K562 (cell line): Measurements from ENCODE around the gene EIPR1. TPM values are rescaled to one million over a fixed set of nuclear protein-coding genes. Genes with fewer than 3 reads are reported as not detected.

Experiments
- ATAC-seq: fragments of 200-7000 bp; cut with Tn5 transposase; 3 replicates; pipeline ENCODE4 v1.9.1; 2020; ENCODE audit warnings: moderate library complexity
- BruUV-seq: library from RNA; stranded (reverse); fragments of 400-500 nt; replicated peaks from 2 replicates; lab custom pipeline; 2021; lab: Mats Ljungman, UMichigan
- CTCF ChIA-PET: fragments of 300-600 bp; formaldehyde crosslinking; extraction: SDS; loops from one replicate; lab custom pipeline; 2021; ENCODE audit warnings: low intra/inter-chr PET ratio; lab: Yijun Ruan, JAX
- POLR2A ChIA-PET: fragments of 300-600, 350-650 bp; sonication (Branson Sonifier 250); formaldehyde crosslinking; extraction: SDS; loops from one replicate; lab custom pipeline; 2021; ENCODE audit warnings: antibody characterized with exemption, inconsistent platforms; lab: Yijun Ruan, JAX
- DNase-seq, 4 experiments: peaks; one replicate each; pipeline versions ENCODE4 v3.0.0 to v3.0.0-alpha.2; 2011 to 2018; ENCODE audit warnings: low spot score in 3 of 4, mixed read lengths in 3 of 4; ENCODE audit errors: extremely low read depth in 1 of 4
- FAIRE-seq: peaks from 2 replicates; lab custom pipeline; 2011; peaks lifted over from hg19 to GRCh38; lab: Jason Lieb, UNC
- H2AFZ ChIP-seq: 2 replicates; pipeline ENCODE4 v1.6.0; 2011; ENCODE audit warnings: low read depth, low read length, control low read depth, inconsistent platforms
- H3K27ac ChIP-seq: fragments of 200-600 bp; 3 replicates; pipeline ENCODE4 v1.8.0; 2011; ENCODE audit warnings: low read depth, mild to moderate bottlenecking, control low read depth, inconsistent platforms, low read length, moderate library complexity, mixed read lengths; ENCODE audit errors: extremely low read depth
- H3K27me3 ChIP-seq, 2 experiments: fragments of 300-600 bp in 1 of 2; 2 replicates in 1 of 2; 3 replicates in 1 of 2; pipeline versions ENCODE4 v1.6.0 to v1.8.0; 2011; ENCODE audit warnings: inconsistent platforms in 2 of 2, low read length in 2 of 2, mild to moderate bottlenecking in 1 of 2, mixed read lengths in 1 of 2, moderate library complexity in 1 of 2; ENCODE audit not compliant: control insufficient read depth in 2 of 2, insufficient read depth in 2 of 2
- H3K36me3 ChIP-seq: fragments of 300-600 bp; 3 replicates; pipeline ENCODE4 v1.8.0; 2011; ENCODE audit warnings: mild to moderate bottlenecking, low read length, inconsistent platforms; ENCODE audit not compliant: control insufficient read depth, insufficient read depth
- H3K4me1 ChIP-seq, 2 experiments: fragments of 200-600 bp in 1 of 2; replicated peaks in 1 of 2; 2 replicates in 1 of 2; 3 replicates in 1 of 2; pipeline versions ENCODE4 v1.5.1 to v1.8.0; 2011; ENCODE audit warnings: inconsistent platforms in 2 of 2, low read length in 2 of 2, mild to moderate bottlenecking in 1 of 2, mixed read lengths in 1 of 2, moderate library complexity in 1 of 2; ENCODE audit not compliant: control insufficient read depth in 2 of 2, insufficient read depth in 2 of 2
- H3K4me2 ChIP-seq: 2 replicates; pipeline ENCODE4 v1.6.1; 2011; ENCODE audit warnings: low read length, control low read depth, inconsistent platforms, mixed read lengths; ENCODE audit not compliant: insufficient read depth
- H3K4me3 ChIP-seq: fragments of 200-600 bp; sonication (generic), shearing (Covaris generic); 2 replicates; pipeline ENCODE4 v1.5.1; 2016; ENCODE audit warnings: control low read depth, inconsistent platforms
- H3K79me2 ChIP-seq: fragments of 200-600 bp; 3 replicates; pipeline ENCODE4 v1.8.0; 2011; ENCODE audit warnings: low read length, inconsistent platforms; ENCODE audit not compliant: control insufficient read depth, insufficient read depth
- H3K9ac ChIP-seq, 2 experiments: 2 replicates each; pipeline versions ENCODE4 v1.6.0 to v1.6.1; 2011; ENCODE audit warnings: low read depth in 2 of 2, low read length in 2 of 2, control low read depth in 1 of 2, inconsistent platforms in 1 of 2, mild to moderate bottlenecking in 1 of 2, mixed read lengths in 1 of 2; ENCODE audit not compliant: insufficient read depth in 1 of 2
- H3K9me1 ChIP-seq: one replicate; pipeline ENCODE4 v1.6.0; 2011; ENCODE audit warnings: inconsistent platforms, mild to moderate bottlenecking, low read length, moderate library complexity; ENCODE audit not compliant: control insufficient read depth, insufficient read depth
- H3K9me3 ChIP-seq: replicated peaks from 2 replicates; pipeline ENCODE4 v1.5.1; 2011; ENCODE audit warnings: low read depth, low read length, inconsistent platforms; ENCODE audit not compliant: control insufficient read depth, insufficient read depth
- H4K20me1 ChIP-seq: replicated peaks from 2 replicates; pipeline ENCODE4 v1.6.1; 2011; ENCODE audit warnings: low read length, inconsistent platforms, mixed read lengths; ENCODE audit not compliant: control insufficient read depth, insufficient read depth
- ARID2 ChIP-seq: fragments of 450-650 bp; IDR thresholded peaks from 2 replicates; pipeline ENCODE4 v1.6.1; 2017; ENCODE audit warnings: antibody characterized with exemption, mild to moderate bottlenecking
- ARNT ChIP-seq, 2 experiments: fragments of 450-650 bp; IDR thresholded peaks; 2 replicates each; pipeline ENCODE4 v1.6.1; 2016; ENCODE audit warnings: mild to moderate bottlenecking in 1 of 2
- FOXJ3 ChIP-seq: sonication (generic); formaldehyde crosslinking; IDR thresholded peaks from 2 replicates; pipeline ENCODE4 v1.4.0; 2020; ENCODE audit warnings: mild to moderate bottlenecking, missing genetic modification reagents
- GABPA ChIP-seq: fragments of 200-800 bp; sonication (Bioruptor generic); conservative IDR thresholded peaks from 2 replicates; pipeline ENCODE4 v1.6.1; 2016; ENCODE audit warnings: low read depth, missing genetic modification characterization, missing compliant biosample characterization
- GATAD2A ChIP-seq: fragments of 450-650 bp; IDR thresholded peaks from 2 replicates; pipeline ENCODE4 v1.6.1; 2017
- GTF2E2 ChIP-seq: fragments of 200-800 bp; sonication (Bioruptor generic); IDR thresholded peaks from 2 replicates; pipeline ENCODE4 v1.6.1; 2016; ENCODE audit warnings: missing genetic modification characterization, missing compliant biosample characterization
- HNRNPK ChIP-seq: fragments of 200-400 bp; formaldehyde crosslinking; IDR thresholded peaks from one replicate; pipeline ENCODE4 v1.6.1; 2018; ENCODE audit warnings: mild to moderate bottlenecking, low read depth, low read length; ENCODE audit not compliant: poor library complexity, severe bottlenecking
- HOXB6 ChIP-seq: fragments of 250-450 bp; sonication (Bioruptor Pico); IDR thresholded peaks from 2 replicates; pipeline ENCODE4 v1.5.1; 2022; ENCODE audit warnings: mild to moderate bottlenecking, borderline replicate concordance
- IRF2 ChIP-seq: sonication (generic); formaldehyde crosslinking; IDR thresholded peaks from 2 replicates; pipeline ENCODE4 v1.8.1; 2022; ENCODE audit warnings: mild to moderate bottlenecking, missing genetic modification reagents
- MTF1 ChIP-seq: fragments of 250-450 bp; sonication (Bioruptor Pico); IDR thresholded peaks from 2 replicates; pipeline ENCODE4 v1.9.0; 2021; ENCODE audit warnings: moderate library complexity, mild to moderate bottlenecking, inconsistent platforms, borderline replicate concordance
- PRPF4 ChIP-seq: fragments of 200-400 bp; formaldehyde crosslinking; IDR thresholded peaks from one replicate; pipeline ENCODE4 v1.6.1; 2017; ENCODE audit warnings: low read length, low read depth, mild to moderate bottlenecking; ENCODE audit not compliant: insufficient read depth, poor library complexity, severe bottlenecking
- PURB ChIP-seq: sonication (generic); formaldehyde crosslinking; IDR thresholded peaks from 2 replicates; pipeline ENCODE4 v1.9.0; 2021; ENCODE audit warnings: low read depth, mild to moderate bottlenecking, missing genetic modification reagents
- SNIP1 ChIP-seq: fragments of 450-650 bp; IDR thresholded peaks from 2 replicates; pipeline ENCODE4 v1.7.1; 2017; ENCODE audit warnings: low read depth, mild to moderate bottlenecking
- SRSF3 ChIP-seq: fragments of 200-400 bp; formaldehyde crosslinking; IDR thresholded peaks from 2 replicates; pipeline ENCODE4 v1.6.1; 2016; ENCODE audit warnings: mild to moderate bottlenecking, low read length, moderate library complexity; ENCODE audit not compliant: insufficient read depth
- WHSC1 ChIP-seq: IDR thresholded peaks from one replicate; pipeline ENCODE4 v1.6.1; 2012; ENCODE audit warnings: low read length, control low read depth, inconsistent platforms
- ZNF316 ChIP-seq: fragments of 450-650 bp; IDR thresholded peaks from 2 replicates; pipeline ENCODE4 v1.6.1; 2016
- ZNF717 ChIP-seq: fragments of 250-450 bp; sonication (Bioruptor Pico); IDR thresholded peaks from 2 replicates; pipeline ENCODE4 v1.5.0; 2021
- ZSCAN32 ChIP-seq: fragments of 450-650 bp; formaldehyde crosslinking; IDR thresholded peaks from 2 replicates; pipeline ENCODE4 v1.4.0; 2020; ENCODE audit warnings: mild to moderate bottlenecking, moderate library complexity
- WGBS: fragments of 100-300 bp; shearing (Covaris generic); methylation state at CpG from one replicate; pipeline ENCODE4 v1.1.6; 2016; ENCODE audit warnings: low coverage, mixed read lengths; ENCODE audit not compliant: insufficient coverage; ENCODE audit errors: missing lambda C conversion rate; 5-methylcytosine and 5-hydroxymethylcytosine counted together
- in situ Hi-C: fragments of 300-500 bp; cut with MboI; formaldehyde crosslinking; loops from 4 replicates; pipeline ENCODE4 v1.15.0; 2018; ENCODE audit warnings: inconsistent platforms, mixed read lengths
- intact Hi-C: fragments of 100-400 bp; cut with micrococcal nuclease; formaldehyde crosslinking; loops from 2 replicates; pipeline ENCODE4 v1.14.2; 2022
- polyA plus RNA-seq, 8 experiments: library from polyadenylated mRNA; depleted of rRNA in 4 of 8; stranded (reverse) in 5 of 8; unstranded in 3 of 8; fragments of >200 nt; fragmentation: Nextera tagmentation in 2 of 8; fragmentation: Illumina TruSeq in 1 of 8; extraction: Ambion mirVana in 2 of 8; extraction: Trizol in 1 of 8; gene quantifications; 2 replicates each; pipeline versions ENCODE4 v1.2.1 to v1.2.3, GENCODE V29; 2011 to 2014; ENCODE audit warnings: inconsistent platforms in 1 of 8, missing spikeins in 1 of 8
- total RNA-seq, 7 experiments: library from RNA; depleted of rRNA in 6 of 7; stranded (reverse); fragments of >200 nt in 6 of 7; fragmentation: Illumina TruSeq in 2 of 7; extraction: Trizol in 2 of 7; gene quantifications; 2 replicates each; pipeline versions ENCODE4 v1.2.1 to v1.2.3, GENCODE V29; 2011 to 2021; ENCODE audit warnings: low replicate concordance in 1 of 7

The EIPR1 gene
- total and polyA plus RNA-seq, 9 of the 15 experiments (the other 6 are each of a cell fraction or from before 2014, with no cell fraction given), result 19.9 to 54.4 (median 35.9) TPM

DNA sequence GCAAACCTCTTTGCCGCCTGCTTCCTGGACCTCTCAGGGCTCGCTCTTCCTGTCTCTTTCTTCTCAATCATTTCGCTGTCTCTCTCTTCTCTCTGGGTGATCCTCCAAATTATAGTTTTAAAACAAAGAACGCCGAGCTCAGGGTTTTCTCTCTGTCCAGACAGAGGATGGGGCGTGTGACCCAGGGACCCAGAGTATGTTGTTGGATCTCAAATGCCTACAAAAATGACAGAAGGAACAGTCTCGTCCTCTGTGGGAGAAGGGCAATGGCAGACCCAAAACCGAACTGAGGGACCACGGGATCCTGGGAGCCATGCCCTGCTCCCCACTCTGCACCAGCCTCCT lies 88.5 kb downstream of the EIPR1 start:
- CTCF ChIA-PET, result no interaction called here
- 91% methylated on average over 8 of the region's 9 CpGs for WGBS
- H4K20me1 ChIP-seq, result 0 out of 2 replicates have a peak, but pooled peaks cover 4% of the 10 kb centered on the region
- BruUV-seq, result no TSS peak
- H3K4me3 ChIP-seq, result no peak overlapping the region
- H3K4me1 ChIP-seq, result no peaks in the 10 kb centered on the region; a peak in 2 of 5 replicates
- H3K79me2 ChIP-seq, result 0 out of 3 replicates have a peak, but pooled peaks cover 2% of the 10 kb centered on the region
- DNase-seq, result no peak
- H3K9me3 ChIP-seq, result peaks cover 1% of the 10 kb centered on the region
- TF ChIP-seq GATAD2A, result no peak
- TF ChIP-seq HNRNPK, result no peak
- TF ChIP-seq ZNF717, result no peak
- no peak for TF ChIP-seq ZSCAN32 (CRISPR knock-in tag)
- TF ChIP-seq IRF2 (CRISPR knock-in tag), result no peak
- TF ChIP-seq ARID2, result no peak
- no peak for TF ChIP-seq SNIP1
- TF ChIP-seq PRPF4, result no peak
- no peak for TF ChIP-seq GTF2E2 (tag)
- TF ChIP-seq HOXB6 (CRISPR knock-in tag), result no peak
- TF ChIP-seq ARNT (IDR thresholded peaks at IDR 0.05), result no peak
- no peak for TF ChIP-seq GABPA (tag)
- no peak for TF ChIP-seq FOXJ3
- no peak for TF ChIP-seq MTF1 (CRISPR knock-in tag)
- TF ChIP-seq WHSC1, result no peak
- no peak for TF ChIP-seq ZNF316
- TF ChIP-seq PURB (CRISPR knock-in tag), result no peak
- TF ChIP-seq SRSF3, result no peak
- FAIRE-seq, result no peak
- H3K4me2 ChIP-seq, result no peak overlapping the region
- H2AFZ ChIP-seq, result no peak overlapping the region
- in situ Hi-C loops, result no loop called here
- ATAC-seq, result no peak
- H3K9me1 ChIP-seq, result no peaks in the 10 kb centered on the region
- H3K9ac ChIP-seq, result no peak overlapping the region
- POLR2A ChIA-PET, result no interaction called here
- H3K27ac ChIP-seq, result no peak overlapping the region
- H3K36me3 ChIP-seq, result no peaks in the 10 kb centered on the region
- H3K27me3 ChIP-seq, result no peaks in the 10 kb centered on the region
- intact Hi-C loops, result no loop called here
